HepG2 (cell line): Measurements from ENCODE around the gene RBP5. TPM values are rescaled to one million over a fixed set of nuclear protein-coding genes. Genes with fewer than 3 reads are reported as not detected.

Experiments used
- BORCS8-MEF2B ChIP-seq: sonication (generic); formaldehyde crosslinking; IDR thresholded peaks from 2 replicates; pipeline ENCODE4 v1.8.0; 2022; ENCODE audit warnings: mild to moderate bottlenecking, missing genetic modification reagents
- FOXP1 ChIP-seq, 2 experiments: fragments of 450-650 bp in 1 of 2; IDR thresholded peaks; 2 replicates each; pipeline ENCODE4 v1.6.1; 2017 to 2018; ENCODE audit warnings: antibody characterized with exemption in 1 of 2
- HMGA1 ChIP-seq: sonication (generic); formaldehyde crosslinking; conservative IDR thresholded peaks from 2 replicates; pipeline ENCODE4 v1.4.0; 2020; ENCODE audit warnings: missing genetic modification reagents
- HOXA5 ChIP-seq: sonication (generic); formaldehyde crosslinking; IDR thresholded peaks from 2 replicates; pipeline ENCODE4 v1.4.0; 2020; ENCODE audit warnings: missing genetic modification reagents
- ISL2 ChIP-seq: sonication (generic); formaldehyde crosslinking; IDR thresholded peaks from 2 replicates; pipeline ENCODE4 v1.5.0; 2020; ENCODE audit warnings: missing genetic modification reagents
- KMT2B ChIP-seq: IDR thresholded peaks from 2 replicates; pipeline ENCODE4 v1.6.1; 2016; ENCODE audit warnings: missing genetic modification reagents, missing compliant biosample characterization
- MYNN ChIP-seq: sonication (generic); formaldehyde crosslinking; IDR thresholded peaks from 2 replicates; pipeline ENCODE4 v1.4.0; 2020; ENCODE audit warnings: mild to moderate bottlenecking, low read depth, missing genetic modification reagents
- NFE2 ChIP-seq: sonication (generic); formaldehyde crosslinking; IDR thresholded peaks from 2 replicates; pipeline ENCODE4 v1.4.0; 2020; ENCODE audit warnings: missing genetic modification reagents
- PITX1 ChIP-seq: sonication (generic); formaldehyde crosslinking; IDR thresholded peaks from 2 replicates; pipeline ENCODE4 v1.5.1; 2020; ENCODE audit warnings: mild to moderate bottlenecking, missing genetic modification reagents
- REL ChIP-seq: sonication (generic); formaldehyde crosslinking; conservative IDR thresholded peaks from 2 replicates; pipeline ENCODE4 v1.8.0; 2022; ENCODE audit warnings: mild to moderate bottlenecking, missing genetic modification reagents, moderate library complexity
- SMC3 ChIP-seq: IDR thresholded peaks from 2 replicates; pipeline ENCODE4 v1.6.1; 2011; ENCODE audit warnings: low read length, improper control_type of control experiment
- SOX6 ChIP-seq, 2 experiments: fragments of 450-650 bp in 1 of 2; sonication (generic) in 1 of 2; formaldehyde crosslinking in 1 of 2; IDR thresholded peaks; 2 replicates each; pipeline versions ENCODE4 v1.4.0 to v1.6.1; 2017 to 2020; ENCODE audit warnings: antibody characterized with exemption in 1 of 2, mild to moderate bottlenecking in 1 of 2, missing genetic modification reagents in 1 of 2
- SPEN ChIP-seq: sonication (generic); formaldehyde crosslinking; IDR thresholded peaks from 2 replicates; pipeline ENCODE4 v1.5.1; 2020; ENCODE audit warnings: low read depth, mild to moderate bottlenecking, missing genetic modification reagents
- TBX3 ChIP-seq: fragments of 450-650 bp; IDR thresholded peaks from 2 replicates; pipeline ENCODE4 v1.6.1; 2017; ENCODE audit warnings: antibody characterized with exemption, mild to moderate bottlenecking, inconsistent platforms, borderline replicate concordance
- ZBTB25 ChIP-seq: IDR thresholded peaks from 2 replicates; pipeline ENCODE4 v1.6.1; 2018; ENCODE audit warnings: missing genetic modification reagents
- ZBTB7A ChIP-seq: sonication (generic); formaldehyde crosslinking; IDR thresholded peaks from 2 replicates; pipeline ENCODE4 v1.8.0; 2022; ENCODE audit warnings: mild to moderate bottlenecking, missing genetic modification reagents
- ZFP90 ChIP-seq: sonication (generic); formaldehyde crosslinking; IDR thresholded peaks from 2 replicates; pipeline ENCODE4 v1.8.0; 2022; ENCODE audit warnings: missing genetic modification reagents, mild to moderate bottlenecking, inconsistent platforms, borderline replicate concordance
- ZIK1 ChIP-seq: sonication (generic); formaldehyde crosslinking; IDR thresholded peaks from 2 replicates; pipeline ENCODE4 v1.5.0; 2020; ENCODE audit warnings: mild to moderate bottlenecking, low read depth, missing genetic modification reagents, borderline replicate concordance
- ZMYM3 ChIP-seq: sonication (generic); formaldehyde crosslinking; IDR thresholded peaks from 2 replicates; pipeline ENCODE4 v1.5.1; 2020; ENCODE audit warnings: mild to moderate bottlenecking, missing genetic modification reagents
- ZNF335 ChIP-seq: sonication (generic); formaldehyde crosslinking; IDR thresholded peaks from 2 replicates; pipeline ENCODE4 v1.4.0; 2020; ENCODE audit warnings: missing genetic modification reagents
- ZNF34 ChIP-seq: sonication (generic); formaldehyde crosslinking; IDR thresholded peaks from 2 replicates; pipeline ENCODE4 v1.4.0; 2020; ENCODE audit warnings: mild to moderate bottlenecking, missing genetic modification reagents, borderline replicate concordance
- ZNF549 ChIP-seq: sonication (generic); formaldehyde crosslinking; IDR thresholded peaks from 2 replicates; pipeline ENCODE4 v1.5.0; 2020; ENCODE audit warnings: missing genetic modification reagents
- polyA plus RNA-seq, 8 experiments: library from polyadenylated mRNA; depleted of rRNA in 3 of 8; stranded (reverse) in 7 of 8; unstranded in 1 of 8; fragments of >200 nt; fragmentation: Illumina TruSeq in 4 of 8; extraction: Trizol in 4 of 8; gene quantifications; 2 replicates each; pipeline versions ENCODE4 v1.2.1 to v1.2.3, GENCODE V29; 2011 to 2016; ENCODE audit warnings: low read depth in 4 of 8, missing spikeins in 1 of 8, mixed read lengths in 1 of 8; ENCODE audit not compliant: insufficient read depth in 1 of 8
- total RNA-seq, 5 experiments: library from RNA; depleted of rRNA; stranded (reverse); fragments of >200 nt; fragmentation: Illumina TruSeq; extraction: Trizol; gene quantifications; 2 replicates each; pipeline ENCODE4 v1.2.3, GENCODE V29; 2016; ENCODE audit warnings: low read depth in 1 of 5
- TF ChIP-seq, protein P1 (sequence below): sonication (generic); formaldehyde crosslinking; IDR thresholded peaks from 2 replicates; pipeline ENCODE4 v1.4.0; 2020; ENCODE audit warnings: missing genetic modification reagents, borderline replicate concordance
- TF ChIP-seq, protein P2 (sequence below): sonication (generic); formaldehyde crosslinking; IDR thresholded peaks from 2 replicates; pipeline ENCODE4 v1.4.0; 2020; ENCODE audit warnings: missing genetic modification reagents

RBP5 gene
- total and polyA plus RNA-seq, 2 of the 13 experiments (the other 11 are each of a cell fraction or from before 2014, with no cell fraction given) = 13.8 to 19.8 TPM

DNA sequence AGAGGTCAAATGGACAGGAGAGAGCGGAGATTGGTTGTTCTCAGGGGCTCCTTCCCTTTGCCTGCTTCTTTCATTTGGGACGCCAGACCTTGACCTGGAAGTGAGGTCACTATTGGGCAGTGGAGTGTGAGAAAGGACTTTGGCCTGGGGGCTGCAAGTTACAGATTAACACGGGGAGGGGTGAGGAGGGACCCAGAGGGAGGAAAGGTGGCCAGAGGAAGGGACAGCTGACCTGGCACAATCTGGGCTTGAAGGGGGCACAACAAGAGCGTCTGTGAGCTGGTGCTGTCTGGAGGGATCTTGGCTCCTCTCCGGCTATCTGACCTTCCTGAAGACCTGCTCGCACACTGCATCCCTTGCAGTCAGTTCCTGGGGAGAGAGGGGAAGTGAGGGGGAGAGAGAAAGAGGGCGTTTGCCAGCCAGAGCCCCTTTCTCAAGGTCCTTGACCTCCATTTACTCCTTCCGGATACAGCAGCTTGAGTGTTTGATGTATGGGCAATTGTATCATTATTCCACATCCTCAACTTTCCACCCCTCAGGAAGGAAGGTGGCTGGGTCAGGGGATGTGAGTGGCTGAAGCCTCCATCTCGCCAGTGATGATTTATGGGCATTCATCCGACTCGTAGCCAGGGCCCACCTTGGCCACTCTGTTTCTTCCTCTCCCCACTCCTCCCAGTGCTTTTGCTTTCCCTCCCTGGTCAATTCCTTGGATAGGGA lies 4.7 kb downstream of the RBP5 start (continued):
- TF ChIP-seq, protein P1, sequence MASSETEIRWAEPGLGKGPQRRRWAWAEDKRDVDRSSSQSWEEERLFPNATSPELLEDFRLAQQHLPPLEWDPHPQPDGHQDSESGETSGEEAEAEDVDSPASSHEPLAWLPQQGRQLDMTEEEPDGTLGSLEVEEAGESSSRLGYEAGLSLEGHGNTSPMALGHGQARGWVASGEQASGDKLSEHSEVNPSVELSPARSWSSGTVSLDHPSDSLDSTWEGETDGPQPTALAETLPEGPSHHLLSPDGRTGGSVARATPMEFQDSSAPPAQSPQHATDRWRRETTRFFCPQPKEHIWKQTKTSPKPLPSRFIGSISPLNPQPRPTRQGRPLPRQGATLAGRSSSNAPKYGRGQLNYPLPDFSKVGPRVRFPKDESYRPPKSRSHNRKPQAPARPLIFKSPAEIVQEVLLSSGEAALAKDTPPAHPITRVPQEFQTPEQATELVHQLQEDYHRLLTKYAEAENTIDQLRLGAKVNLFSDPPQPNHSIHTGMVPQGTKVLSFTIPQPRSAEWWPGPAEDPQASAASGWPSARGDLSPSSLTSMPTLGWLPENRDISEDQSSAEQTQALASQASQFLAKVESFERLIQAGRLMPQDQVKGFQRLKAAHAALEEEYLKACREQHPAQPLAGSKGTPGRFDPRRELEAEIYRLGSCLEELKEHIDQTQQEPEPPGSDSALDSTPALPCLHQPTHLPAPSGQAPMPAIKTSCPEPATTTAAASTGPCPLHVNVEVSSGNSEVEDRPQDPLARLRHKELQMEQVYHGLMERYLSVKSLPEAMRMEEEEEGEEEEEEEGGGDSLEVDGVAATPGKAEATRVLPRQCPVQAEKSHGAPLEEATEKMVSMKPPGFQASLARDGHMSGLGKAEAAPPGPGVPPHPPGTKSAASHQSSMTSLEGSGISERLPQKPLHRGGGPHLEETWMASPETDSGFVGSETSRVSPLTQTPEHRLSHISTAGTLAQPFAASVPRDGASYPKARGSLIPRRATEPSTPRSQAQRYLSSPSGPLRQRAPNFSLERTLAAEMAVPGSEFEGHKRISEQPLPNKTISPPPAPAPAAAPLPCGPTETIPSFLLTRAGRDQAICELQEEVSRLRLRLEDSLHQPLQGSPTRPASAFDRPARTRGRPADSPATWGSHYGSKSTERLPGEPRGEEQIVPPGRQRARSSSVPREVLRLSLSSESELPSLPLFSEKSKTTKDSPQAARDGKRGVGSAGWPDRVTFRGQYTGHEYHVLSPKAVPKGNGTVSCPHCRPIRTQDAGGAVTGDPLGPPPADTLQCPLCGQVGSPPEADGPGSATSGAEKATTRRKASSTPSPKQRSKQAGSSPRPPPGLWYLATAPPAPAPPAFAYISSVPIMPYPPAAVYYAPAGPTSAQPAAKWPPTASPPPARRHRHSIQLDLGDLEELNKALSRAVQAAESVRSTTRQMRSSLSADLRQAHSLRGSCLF (CRISPR knock-in tag) = no peak
- TF ChIP-seq ZMYM3 (0 out of 2 replicates have a peak, but pooled peaks have one; percentile 48), REL (CRISPR knock-in tag) (no peak), ZBTB7A (peak; percentile 48; the same call in 1 of the 2 replicates), PITX1 (CRISPR knock-in tag) (peak; percentile 67), HOXA5 (CRISPR knock-in tag) (no peak), SMC3 (no peak), SPEN (peak; percentile 85), ZIK1 (CRISPR knock-in tag) (no peak), ZBTB25 (no peak), ZNF34 (no peak), MYNN (peak; percentile 88; the same call in 1 of the 2 replicates), ZNF335 (CRISPR knock-in tag) (no peak), KMT2B (CRISPR knock-in tag) (0 out of 2 replicates have a peak, but pooled peaks have one; percentile 18), HMGA1 (CRISPR knock-in tag) (no peak), BORCS8-MEF2B (CRISPR knock-in tag) (peak; percentile 55; the same call in 1 of the 2 replicates), SOX6 (IDR thresholded peaks at IDR 0.05) (no peak), SOX6 (CRISPR knock-in tag; IDR thresholded peaks at IDR 0.05) (peak; percentile 63), ZFP90 (CRISPR knock-in tag) (peak; percentile 36; the same call in 1 of the 2 replicates), FOXP1 (IDR thresholded peaks at IDR 0.05) (no peak), FOXP1 (CRISPR knock-in tag; IDR thresholded peaks at IDR 0.05) (peak; percentile 57), NFE2 (CRISPR knock-in tag) (no peak), TBX3 (peak; percentile 60; the same call in 1 of the 2 replicates), ISL2 (peak; percentile 66), ZNF549 (CRISPR knock-in tag) (no peak)
- TF ChIP-seq, protein P2, sequence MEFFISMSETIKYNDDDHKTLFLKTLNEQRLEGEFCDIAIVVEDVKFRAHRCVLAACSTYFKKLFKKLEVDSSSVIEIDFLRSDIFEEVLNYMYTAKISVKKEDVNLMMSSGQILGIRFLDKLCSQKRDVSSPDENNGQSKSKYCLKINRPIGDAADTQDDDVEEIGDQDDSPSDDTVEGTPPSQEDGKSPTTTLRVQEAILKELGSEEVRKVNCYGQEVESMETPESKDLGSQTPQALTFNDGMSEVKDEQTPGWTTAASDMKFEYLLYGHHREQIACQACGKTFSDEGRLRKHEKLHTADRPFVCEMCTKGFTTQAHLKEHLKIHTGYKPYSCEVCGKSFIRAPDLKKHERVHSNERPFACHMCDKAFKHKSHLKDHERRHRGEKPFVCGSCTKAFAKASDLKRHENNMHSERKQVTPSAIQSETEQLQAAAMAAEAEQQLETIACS (CRISPR knock-in tag) = no peak
